Activated naive CD4-positive, alpha-beta T cell treated with anti-CD3 and anti-CD28 coated beads for 36 hours (primary cell): ENCODE results near the gene RIPPLY3. TPM values are rescaled to one million over a fixed set of nuclear protein-coding genes. Genes with fewer than 3 reads are reported as not detected.
"Not testable (repeated sequence)": the region's sequence is repeated elsewhere in the genome, so short reads cannot be mapped to it uniquely, and the experiment has no call there.

Experiments used
- CTCF ChIA-PET: fragments of 350-600 bp; sonication (Branson Sonifier 250); formaldehyde crosslinking; loops from one replicate; lab custom pipeline; 2021; ENCODE audit warnings: antibody characterized with exemption; lab: Charles Lee
- DNase-seq: peaks from one replicate; pipeline ENCODE4 v3.0.0-alpha.2; 2020
- H3K27ac Mint-ChIP-seq: one replicate; pipeline ENCODE4 v1.8.0; 2021; ENCODE audit warnings: mild to moderate bottlenecking, mixed read lengths
- H3K27me3 Mint-ChIP-seq: one replicate; pipeline ENCODE4 v1.8.0; 2021; ENCODE audit warnings: low read depth, mixed read lengths
- H3K36me3 Mint-ChIP-seq: one replicate; pipeline ENCODE4 v1.8.0; 2021; ENCODE audit warnings: low read depth, mixed read lengths
- H3K4me1 Mint-ChIP-seq: one replicate; pipeline ENCODE4 v1.8.0; 2021; ENCODE audit warnings: low read depth, mixed read lengths
- H3K4me3 Mint-ChIP-seq: one replicate; pipeline ENCODE4 v1.8.0; 2021; ENCODE audit warnings: mild to moderate bottlenecking, moderate library complexity, mixed read lengths
- H3K9me3 Mint-ChIP-seq: one replicate; pipeline ENCODE4 v1.8.0; 2021; ENCODE audit warnings: mixed read lengths
- intact Hi-C: fragments of 100-400 bp; cut with micrococcal nuclease; formaldehyde crosslinking; loops from one replicate; pipeline ENCODE4 v1.15.1; 2023
- total RNA-seq, 2 experiments: library from RNA; stranded (reverse); gene quantifications; one replicate each; pipeline ENCODE4 v1.2.3, GENCODE V29; 2021

Gene RIPPLY3
- total RNA-seq, 2 experiments from 2014 or later: 0.10 TPM; not detected in 1

- intact Hi-C loops: no loop called here
- CTCF ChIA-PET: interaction anchor here (0.6 kb wide), 3 partner anchors 14 to 882 kb away, joined by 3 to 6 read pairs (median 4); no protein-coding TSS in a partner anchor
- Mint-ChIP-seq H3K4me1 (peaks cover 7% of the 10 kb centered on the region), H3K27me3 (no peaks in the 10 kb centered on the region), H3K27ac (no peak overlapping the region), H3K36me3 (no peaks in the 10 kb centered on the region), H3K9me3 (no peaks in the 10 kb centered on the region), H3K4me3 (no peak overlapping the region)
- no peak for DNase-seq
These were observed 6.1 kb upstream of the RIPPLY3 start for GRCh38 chr21:37000381-37000780.

GRCh38 chr21:37001441-37001840, 5.1 kb upstream of the RIPPLY3 start:
- DNase-seq: no peak
- H3K4me1 Mint-ChIP-seq: peaks cover 7% of the 10 kb centered on the region
- no peaks in the 10 kb centered on the region for H3K9me3 Mint-ChIP-seq
- no peaks in the 10 kb centered on the region for H3K36me3 Mint-ChIP-seq
- no peak overlapping the region for H3K27ac Mint-ChIP-seq
- intact Hi-C loops: no loop called here
- no peaks in the 10 kb centered on the region for H3K27me3 Mint-ChIP-seq
- CTCF ChIA-PET: interaction anchor here (0.7 kb wide), 1 partner anchor 14 kb away, joined by 4 read pairs; no protein-coding TSS in a partner anchor
- no peak overlapping the region for H3K4me3 Mint-ChIP-seq

GRCh38 chr21:37002851-37003250, 3.7 kb upstream of the RIPPLY3 start:
- DNase-seq, H3K4me3 Mint-ChIP-seq, H3K36me3 Mint-ChIP-seq, H3K9me3 Mint-ChIP-seq, intact Hi-C loops, H3K27ac Mint-ChIP-seq, H3K27me3 Mint-ChIP-seq, CTCF ChIA-PET: not testable (repeated sequence)
- H3K4me1 Mint-ChIP-seq: peaks cover 12% of the 10 kb centered on the region

- H3K36me3 Mint-ChIP-seq, H3K27ac Mint-ChIP-seq, intact Hi-C loops, DNase-seq, H3K9me3 Mint-ChIP-seq, H3K4me3 Mint-ChIP-seq: not testable (repeated sequence)
- H3K4me1 Mint-ChIP-seq: peaks cover 12% of the 10 kb centered on the region
- H3K27me3 Mint-ChIP-seq: peaks cover 12% of the 10 kb centered on the region
- CTCF ChIA-PET: interaction anchor here (0.8 kb wide), 1 partner anchor 29 kb away, joined by 3 read pairs; no protein-coding TSS in a partner anchor
These were observed 2.6 kb upstream of the RIPPLY3 start for GRCh38 chr21:37003917-37004316.

- CTCF ChIA-PET: interaction anchor here (1.1 to 1.4 kb wide), 2 partner anchors 18 to 28 kb away, joined by 3 to 4 read pairs; no protein-coding TSS in a partner anchor
- Mint-ChIP-seq H3K27ac (no peak overlapping the region), H3K4me3 (peak overlapping the region; percentile 52), H3K9me3 (no peaks in the 10 kb centered on the region), H3K4me1 (peaks cover 21% of the 10 kb centered on the region), H3K27me3 (peaks cover 26% of the 10 kb centered on the region), H3K36me3 (no peaks in the 10 kb centered on the region)
- DNase-seq: peak; percentile 27
- intact Hi-C loops: no loop called here
These were observed 685 bp upstream of the RIPPLY3 start for GRCh38 chr21:37005548-37006485.

GRCh38 chr21:37008724-37009123, 2.2 kb downstream of the RIPPLY3 start:
- Mint-ChIP-seq H3K27me3 (peaks cover 35% of the 10 kb centered on the region), H3K4me3 (no peak overlapping the region), H3K4me1 (peaks cover 14% of the 10 kb centered on the region), H3K27ac (no peak overlapping the region), H3K36me3 (no peaks in the 10 kb centered on the region), H3K9me3 (no peaks in the 10 kb centered on the region)
- CTCF ChIA-PET: interaction anchor here (1.1 kb wide), 1 partner anchor 33 kb away, joined by 3 read pairs; no protein-coding TSS in a partner anchor
- intact Hi-C loops: loop anchor here (1.0 kb wide), 1 partner anchor 69 kb away; no protein-coding TSS in a partner anchor
- no peak for DNase-seq

GRCh38 chr21:37009740-37010341, 3.3 kb downstream of the RIPPLY3 start:
- H3K27me3 Mint-ChIP-seq: peaks cover 41% of the 10 kb centered on the region
- CTCF ChIA-PET: interaction anchor here (0.6 to 2.1 kb wide), 22 partner anchors 10 to 566 kb away, joined by 3 to 13 read pairs (median 4); no protein-coding TSS in a partner anchor
- DNase-seq: peak; percentile 87

GRCh38 chr21:37017951-37018679, 11.6 kb downstream of the RIPPLY3 start:
- intact Hi-C loops: no loop called here
- Mint-ChIP-seq H3K9me3 (no peaks in the 10 kb centered on the region), H3K4me3 (no peak overlapping the region), H3K36me3 (no peaks in the 10 kb centered on the region), H3K4me1 (no peaks in the 10 kb centered on the region), H3K27me3 (peaks cover 6% of the 10 kb centered on the region), H3K27ac (no peak overlapping the region)
- CTCF ChIA-PET: no interaction called here
- no peak for DNase-seq

More at GRCh38 chr21:37009740-37010341, 3.3 kb downstream of the RIPPLY3 start:
- intact Hi-C loops: loop anchor here (1.0 to 2.0 kb wide), 3 partner anchors 33 to 71 kb away; partner anchors contain the start of genes PIGP and TTC3
- Mint-ChIP-seq H3K4me1 (peaks cover 14% of the 10 kb centered on the region), H3K9me3 (no peaks in the 10 kb centered on the region), H3K27ac (no peak overlapping the region), H3K4me3 (no peak overlapping the region), H3K36me3 (no peaks in the 10 kb centered on the region)

GRCh38 chr21:37026499-37026898, 20.0 kb downstream of the RIPPLY3 start:
- Mint-ChIP-seq H3K36me3 (no peaks in the 10 kb centered on the region), H3K9me3 (no peaks in the 10 kb centered on the region), H3K27ac (no peak overlapping the region), H3K4me1 (no peaks in the 10 kb centered on the region), H3K27me3 (no peaks in the 10 kb centered on the region), H3K4me3 (no peak overlapping the region)
- intact Hi-C loops: no loop called here
- CTCF ChIA-PET: interaction anchor here (0.9 to 1.6 kb wide), 2 partner anchors 15 to 16 kb away, joined by 3 to 8 read pairs; no protein-coding TSS in a partner anchor
- no peak for DNase-seq

- no peak for DNase-seq
- Mint-ChIP-seq H3K27ac (no peak overlapping the region), H3K9me3 (no peaks in the 10 kb centered on the region), H3K4me3 (no peak overlapping the region), H3K36me3 (no peaks in the 10 kb centered on the region), H3K27me3 (no peaks in the 10 kb centered on the region), H3K4me1 (no peaks in the 10 kb centered on the region)
- intact Hi-C loops: no loop called here
- CTCF ChIA-PET: no interaction called here
These were observed 22.1 kb downstream of the RIPPLY3 start for GRCh38 chr21:37028570-37028969.

- Mint-ChIP-seq H3K36me3 (no peaks in the 10 kb centered on the region), H3K9me3 (no peaks in the 10 kb centered on the region), H3K4me1 (no peaks in the 10 kb centered on the region), H3K27ac (no peak overlapping the region), H3K27me3 (no peaks in the 10 kb centered on the region), H3K4me3 (no peak overlapping the region)
- CTCF ChIA-PET: no interaction called here
- no peak for DNase-seq
- intact Hi-C loops: loop anchor here (5.0 kb wide), 1 partner anchor 1096 kb away; no protein-coding TSS in a partner anchor
These were observed 24.4 kb downstream of the RIPPLY3 start for GRCh38 chr21:37030864-37031263.
